ENCODE measurements around the gene ASCL5. TPM values are rescaled to one million over a fixed set of nuclear protein-coding genes. Genes with fewer than 3 reads are reported as not detected.

Gene ASCL5
- total and polyA plus RNA-seq, 2 of the 13 experiments (the other 11 are each of a cell fraction or from before 2014, with no cell fraction given): not detected

- H2AFZ ChIP-seq (ENCODE audit: low read length): no peak overlapping the region
- no TSS peak for BruUV-seq (replicated peaks)
- H3K79me2 ChIP-seq (ENCODE audit: insufficient read depth, low read length): no peaks in the 10 kb centered on the region
- POLR2A ChIA-PET: interaction anchor here (5.0 kb wide), 1 partner anchor 14 kb away, joined by 30 read pairs; the partner anchor contains the start of gene TMEM9
- no peak overlapping the region for H3K27ac ChIP-seq (ENCODE audit: extremely low read length, insufficient read depth, low read length)
- no peaks in the 10 kb centered on the region for H3K36me3 ChIP-seq (replicated peaks in 1 of 2; ENCODE audit: control insufficient read depth in 1 of 2, insufficient read depth in 2 of 2, low read length in 2 of 2)
- no peak for TF ChIP-seq ZNF354B (CRISPR knock-in tag; IDR thresholded peaks at IDR 0.05)
- TF ChIP-seq, protein P1, sequence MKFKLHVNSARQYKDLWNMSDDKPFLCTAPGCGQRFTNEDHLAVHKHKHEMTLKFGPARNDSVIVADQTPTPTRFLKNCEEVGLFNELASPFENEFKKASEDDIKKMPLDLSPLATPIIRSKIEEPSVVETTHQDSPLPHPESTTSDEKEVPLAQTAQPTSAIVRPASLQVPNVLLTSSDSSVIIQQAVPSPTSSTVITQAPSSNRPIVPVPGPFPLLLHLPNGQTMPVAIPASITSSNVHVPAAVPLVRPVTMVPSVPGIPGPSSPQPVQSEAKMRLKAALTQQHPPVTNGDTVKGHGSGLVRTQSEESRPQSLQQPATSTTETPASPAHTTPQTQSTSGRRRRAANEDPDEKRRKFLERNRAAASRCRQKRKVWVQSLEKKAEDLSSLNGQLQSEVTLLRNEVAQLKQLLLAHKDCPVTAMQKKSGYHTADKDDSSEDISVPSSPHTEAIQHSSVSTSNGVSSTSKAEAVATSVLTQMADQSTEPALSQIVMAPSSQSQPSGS (CRISPR knock-in tag; IDR thresholded peaks at IDR 0.05): no peak
- TF ChIP-seq ZNF530 (CRISPR knock-in tag; IDR thresholded peaks at IDR 0.05; ENCODE audit: low read depth): no peak
- no peak for TF ChIP-seq RFXANK (CRISPR knock-in tag; IDR thresholded peaks at IDR 0.05)
- no peak for TF ChIP-seq GTF3A (CRISPR knock-in tag; conservative IDR thresholded peaks at IDR 0.05)
- TF ChIP-seq HNRNPH1 (optimal IDR thresholded peaks at IDR 0.05; ENCODE audit: low read depth, low read length): no peak
- TF ChIP-seq ZNF720 (CRISPR knock-in tag; IDR thresholded peaks at IDR 0.05): no peak
- TF ChIP-seq KLF15 (CRISPR knock-in tag; IDR thresholded peaks at IDR 0.05; ENCODE audit: borderline replicate concordance): no peak
- TF ChIP-seq ZNF460 (CRISPR knock-in tag; IDR thresholded peaks at IDR 0.05; ENCODE audit: borderline replicate concordance): no peak
- TF ChIP-seq, protein P2, sequence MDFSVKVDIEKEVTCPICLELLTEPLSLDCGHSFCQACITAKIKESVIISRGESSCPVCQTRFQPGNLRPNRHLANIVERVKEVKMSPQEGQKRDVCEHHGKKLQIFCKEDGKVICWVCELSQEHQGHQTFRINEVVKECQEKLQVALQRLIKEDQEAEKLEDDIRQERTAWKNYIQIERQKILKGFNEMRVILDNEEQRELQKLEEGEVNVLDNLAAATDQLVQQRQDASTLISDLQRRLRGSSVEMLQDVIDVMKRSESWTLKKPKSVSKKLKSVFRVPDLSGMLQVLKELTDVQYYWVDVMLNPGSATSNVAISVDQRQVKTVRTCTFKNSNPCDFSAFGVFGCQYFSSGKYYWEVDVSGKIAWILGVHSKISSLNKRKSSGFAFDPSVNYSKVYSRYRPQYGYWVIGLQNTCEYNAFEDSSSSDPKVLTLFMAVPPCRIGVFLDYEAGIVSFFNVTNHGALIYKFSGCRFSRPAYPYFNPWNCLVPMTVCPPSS (IDR thresholded peaks at IDR 0.05): no peak
- no peak for TF ChIP-seq ZNF749 (CRISPR knock-in tag; IDR thresholded peaks at IDR 0.05; ENCODE audit: borderline replicate concordance)
- no peak for TF ChIP-seq ZNF773 (CRISPR knock-in tag; IDR thresholded peaks at IDR 0.05; ENCODE audit: borderline replicate concordance)
- TF ChIP-seq, protein P3, sequence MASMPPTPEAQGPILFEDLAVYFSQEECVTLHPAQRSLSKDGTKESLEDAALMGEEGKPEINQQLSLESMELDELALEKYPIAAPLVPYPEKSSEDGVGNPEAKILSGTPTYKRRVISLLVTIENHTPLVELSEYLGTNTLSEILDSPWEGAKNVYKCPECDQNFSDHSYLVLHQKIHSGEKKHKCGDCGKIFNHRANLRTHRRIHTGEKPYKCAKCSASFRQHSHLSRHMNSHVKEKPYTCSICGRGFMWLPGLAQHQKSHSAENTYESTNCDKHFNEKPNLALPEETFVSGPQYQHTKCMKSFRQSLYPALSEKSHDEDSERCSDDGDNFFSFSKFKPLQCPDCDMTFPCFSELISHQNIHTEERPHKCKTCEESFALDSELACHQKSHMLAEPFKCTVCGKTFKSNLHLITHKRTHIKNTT (CRISPR knock-in tag; IDR thresholded peaks at IDR 0.05): no peak
- 82% methylated on average over 3 of the region's 3 CpGs for WGBS (ENCODE audit: low lambda C conversion rate)
- H3K4me2 ChIP-seq (ENCODE audit: low read depth, low read length): no peak overlapping the region
- intact Hi-C loops (cut with micrococcal nuclease; ENCODE audit: unreplicated experiment) (no loop called here), in situ Hi-C loops (cut with HindIII; ENCODE audit: extremely low pct_ligation_motif_present, low pct_unique_long_range_greater_than_20kb) (no loop called here)
- H3K27me3 ChIP-seq (ENCODE audit: control insufficient read depth in 1 of 2, insufficient read depth in 2 of 2, low read length in 2 of 2): no peaks in the 10 kb centered on the region; a peak in 2 of 5 replicates
- no peak overlapping the region for H3K9ac ChIP-seq (ENCODE audit: insufficient read depth, low read depth, low read length)
- CTCF ChIA-PET (ENCODE audit: low intra/inter-chr PET ratio, low total read pairs): no interaction called here
- H3K4me1 ChIP-seq (ENCODE audit: insufficient read depth, low read length): peaks cover 46% of the 10 kb centered on the region
- ATAC-seq: no peak
- DNase-seq (ENCODE audit: low spot score): no peak
- no peaks in the 10 kb centered on the region for H4K20me1 ChIP-seq (ENCODE audit: insufficient read depth, low read length)
- FAIRE-seq: no peak
- H3K9me3 ChIP-seq (ENCODE audit: low read length): no peaks in the 10 kb centered on the region
- H3K4me3 ChIP-seq (replicated peaks in 1 of 3; ENCODE audit: insufficient read depth in 1 of 3, low read depth in 2 of 3, low read length in 3 of 3): no peak overlapping the region
These were observed 42.2 kb upstream of the ASCL5 start for GRCh38 chr1:201169203-201169602.
